LHCN-M2 (cell line): ENCODE results near the gene GAPVD1. TPM values are rescaled to one million over a fixed set of nuclear protein-coding genes. Genes with fewer than 3 reads are reported as not detected.
"Not testable (repeated sequence)": the region's sequence is repeated elsewhere in the genome, so short reads cannot be mapped to it uniquely, and the experiment has no call there.

Source experiments
- DNase-seq: peaks from one replicate; pipeline ENCODE4 v3.0.0-alpha.2; 2012; ENCODE audit warnings: low read depth
- total RNA-seq: library from RNA; depleted of rRNA; stranded (reverse); fragments of >200 nt; gene quantifications from 2 replicates; pipeline ENCODE4 v1.2.3, GENCODE V29; 2014

The GAPVD1 gene
- total RNA-seq, 1 experiment from 2014 or later: 29.9 TPM

- DNase-seq: no peak
Observed at GRCh38 chr9:125243792-125244260, 17.8 kb upstream of the GAPVD1 start.

GRCh38 chr9:125246261-125246667 lies 15.4 kb upstream of the GAPVD1 start:
- DNase-seq: no peak

- DNase-seq: no peak
Observed at GRCh38 chr9:125254231-125254630, 7.4 kb upstream of the GAPVD1 start.

- DNase-seq: no peak
Observed at GRCh38 chr9:125255781-125256391, 5.7 kb upstream of the GAPVD1 start.

GRCh38 chr9:125258160-125258785 lies 3.4 kb upstream of the GAPVD1 start:
- no peak for DNase-seq

- DNase-seq: no peak
Observed at GRCh38 chr9:125258832-125259534, 2.6 kb upstream of the GAPVD1 start.

GRCh38 chr9:125260561-125260960 lies 1.1 kb upstream of the GAPVD1 start:
- DNase-seq: no peak

- peak; percentile 19 for DNase-seq
Observed at GRCh38 chr9:125262294-125262991, 817 bp downstream of the GAPVD1 start.

GRCh38 chr9:125264068-125264467 lies 2.4 kb downstream of the GAPVD1 start:
- not testable (repeated sequence) for DNase-seq

- no peak for DNase-seq
Observed at GRCh38 chr9:125268394-125269013, 6.9 kb downstream of the GAPVD1 start.

- no peak for DNase-seq
Observed at GRCh38 chr9:125269014-125269397, 7.4 kb downstream of the GAPVD1 start.

GRCh38 chr9:125271081-125271480 lies 9.5 kb downstream of the GAPVD1 start:
- no peak for DNase-seq

GRCh38 chr9:125272697-125273096 lies 11.1 kb downstream of the GAPVD1 start:
- DNase-seq: no peak

- no peak for DNase-seq
Observed at GRCh38 chr9:125276771-125277170, 15.1 kb downstream of the GAPVD1 start.

GRCh38 chr9:125277411-125277810 lies 15.8 kb downstream of the GAPVD1 start:
- no peak for DNase-seq

- no peak for DNase-seq
Observed at GRCh38 chr9:125280945-125281344, 19.3 kb downstream of the GAPVD1 start.

- no peak for DNase-seq
Observed at GRCh38 chr9:125284855-125285254, 23.2 kb downstream of the GAPVD1 start.

GRCh38 chr9:125286935-125287433 lies 25.4 kb downstream of the GAPVD1 start:
- DNase-seq: not testable (repeated sequence)

- no peak for DNase-seq
Observed at GRCh38 chr9:125293134-125293533, 31.5 kb downstream of the GAPVD1 start.

GRCh38 chr9:125295657-125296056 lies 34.0 kb downstream of the GAPVD1 start:
- no peak for DNase-seq

GRCh38 chr9:125296843-125297372 lies 35.3 kb downstream of the GAPVD1 start:
- DNase-seq: no peak
